Stimulated activated CD8-positive, alpha-beta memory T cell treated with anti-CD3 and anti-CD28 coated beads, Interleukin-7, amount 100 ng/mL, for 24 hours (primary cell): ENCODE results near the gene EEF1AKMT2.
"Not testable (repeated sequence)": the region's sequence is repeated elsewhere in the genome, so short reads cannot be mapped to it uniquely, and the experiment has no call there.

Source experiments
- DNase-seq: peaks from one replicate; pipeline ENCODE4 v3.0.0-alpha.2; 2020; ENCODE audit warnings: low read depth

The EEF1AKMT2 gene

DNA sequence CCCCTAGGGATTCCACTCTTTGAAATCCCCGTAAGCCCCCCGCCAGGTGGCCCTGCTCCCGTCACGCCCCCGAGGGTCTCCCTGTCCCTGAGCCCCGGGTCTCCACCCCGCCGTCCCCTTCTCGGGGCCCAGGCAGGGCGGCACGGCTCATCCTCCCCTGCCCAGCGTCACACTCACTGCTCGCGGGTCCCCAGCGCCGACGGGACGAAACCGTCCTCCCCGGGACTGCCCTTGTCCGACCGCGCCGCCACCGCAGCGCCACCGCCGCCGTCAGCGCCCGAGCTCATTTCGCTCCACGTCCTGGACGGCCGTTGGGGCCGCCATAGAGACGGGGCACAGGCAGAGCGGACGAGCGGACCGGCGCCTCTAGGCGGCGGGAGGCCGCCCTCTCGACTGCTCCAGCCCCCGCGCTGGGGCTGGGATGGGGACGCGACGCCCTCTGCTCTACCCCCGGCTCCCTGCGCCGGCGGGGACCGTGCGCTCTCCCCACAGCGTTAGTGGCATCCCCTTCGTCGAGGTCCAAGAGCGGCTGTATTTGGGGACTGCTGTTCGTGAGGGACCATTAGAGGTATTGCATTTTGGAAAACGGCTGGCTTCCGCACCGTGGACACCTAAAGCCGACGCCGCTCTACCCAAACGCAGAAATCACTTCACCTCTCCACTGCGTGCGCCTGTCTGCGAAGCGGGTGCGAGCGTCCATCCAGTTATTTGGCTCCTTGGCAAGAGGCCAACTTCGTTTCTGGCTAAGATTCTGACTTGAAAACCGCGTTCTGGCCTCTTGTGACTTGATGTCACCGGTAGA lies at the start of gene EEF1AKMT2:
TSS of gene EEF1AKMT2 (minus strand) at position 341 of the 802 bp plus-strand sequence. CDS start at position 287, 54 bp downstream.
- peak; percentile 49 for DNase-seq

DNA sequence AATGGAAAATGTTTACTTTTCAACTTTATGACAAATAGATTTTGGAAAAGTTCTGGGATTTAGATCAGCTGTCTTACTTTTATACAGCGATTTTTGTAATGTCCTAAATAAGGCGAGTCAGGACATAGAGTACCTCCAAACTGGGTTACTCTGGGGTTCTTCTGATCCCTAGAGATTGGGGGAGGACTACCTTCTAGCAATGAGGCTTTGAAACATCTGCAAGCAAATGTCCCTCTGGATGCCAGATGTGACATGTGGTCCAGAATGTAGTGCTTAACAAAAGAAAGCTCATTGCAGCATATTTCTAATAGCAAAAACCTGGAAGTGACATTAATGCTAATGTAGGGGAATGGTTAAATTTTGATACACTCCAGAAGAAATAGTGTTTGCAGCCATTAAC lies 46.0 kb upstream of the EEF1AKMT2 start:
- DNase-seq: no peak

DNA sequence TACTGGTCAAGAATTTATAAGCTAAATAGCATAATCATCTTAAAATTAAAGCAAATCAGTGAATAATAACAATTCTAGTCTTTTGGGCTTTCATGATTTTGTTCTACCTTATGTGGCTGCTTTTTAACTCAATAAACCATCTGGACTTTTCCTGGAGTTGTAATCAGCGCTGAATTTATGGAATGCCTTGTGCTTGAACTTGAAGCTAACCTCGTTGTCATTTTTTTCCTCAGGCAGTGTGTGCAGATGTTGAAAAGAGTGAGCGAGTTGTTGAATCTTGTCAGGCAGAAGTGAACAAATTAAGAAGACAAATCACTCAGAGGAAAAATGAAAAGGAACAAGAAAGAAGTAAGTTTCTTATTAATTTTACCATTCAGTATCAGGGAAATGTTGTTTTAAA lies 39.4 kb upstream of the EEF1AKMT2 start:
- DNase-seq: no peak

DNA sequence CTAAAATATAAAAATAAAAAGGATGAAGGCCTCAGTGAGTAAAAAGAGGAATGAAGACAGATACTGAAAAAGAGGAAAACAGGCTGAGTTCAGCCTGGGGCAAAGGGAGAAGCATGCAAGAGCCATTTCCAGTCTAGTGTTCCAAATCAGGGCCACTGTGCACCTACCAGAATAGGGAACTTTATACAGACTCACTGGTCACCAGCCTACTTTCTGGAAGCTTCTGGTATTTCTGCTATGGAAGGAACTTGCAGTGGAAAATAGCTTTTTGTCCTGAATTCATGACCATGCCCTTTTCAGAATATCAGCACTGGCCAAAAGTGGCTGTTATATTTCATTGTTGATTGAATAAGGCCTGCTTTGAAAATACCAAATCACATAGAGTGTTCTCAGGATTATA lies 38.8 kb upstream of the EEF1AKMT2 start:
- DNase-seq: no peak

DNA sequence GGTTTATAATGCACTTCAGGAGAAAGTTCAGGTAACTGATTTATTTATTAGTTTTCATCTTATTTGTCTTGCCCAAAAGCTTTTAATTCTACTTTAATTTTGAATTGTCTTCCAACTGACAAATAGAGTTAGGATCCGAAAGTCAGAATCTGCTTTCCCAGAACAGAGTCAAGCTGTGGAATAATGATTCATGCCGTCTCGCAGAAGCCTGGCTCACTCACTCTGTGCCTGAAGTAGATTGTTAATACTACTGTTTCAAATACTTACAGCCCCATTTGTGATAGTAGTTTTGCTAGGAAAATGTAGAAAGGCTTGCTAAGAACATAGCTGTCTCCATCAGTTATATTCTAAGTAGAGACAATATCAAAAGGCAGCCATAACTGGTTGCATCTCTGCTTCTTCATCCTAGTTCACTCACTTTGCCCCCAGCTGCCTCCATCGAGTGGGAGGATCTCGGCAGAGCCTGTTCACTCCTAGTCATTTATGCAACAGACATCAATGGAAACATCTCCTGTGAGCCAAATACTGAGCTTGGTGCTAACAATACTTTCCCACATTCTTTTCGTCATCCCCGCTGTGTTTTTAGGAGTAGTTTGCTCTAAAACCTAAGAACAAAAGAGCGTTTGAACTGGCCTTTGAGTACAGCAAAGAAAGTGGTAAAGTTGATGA lies 37.9 kb upstream of the EEF1AKMT2 start:
- DNase-seq: no peak

DNA sequence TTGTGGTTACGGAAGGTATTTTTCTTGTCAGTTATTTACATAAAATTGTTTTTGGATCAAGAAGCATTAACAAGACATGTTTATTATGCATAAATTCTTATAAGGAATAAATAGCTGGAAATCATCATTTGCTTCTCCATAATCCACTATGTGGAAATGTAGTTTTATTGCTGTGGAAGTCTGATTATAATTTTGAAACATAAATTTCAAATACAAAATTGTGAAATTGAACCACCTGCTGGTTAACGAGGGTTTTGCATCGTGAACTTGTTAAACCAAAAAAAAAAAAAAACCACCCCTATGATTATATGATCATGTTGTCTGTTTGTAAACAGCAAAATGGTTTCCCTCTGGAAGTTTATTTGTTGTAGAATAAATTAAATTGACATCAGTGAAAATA lies 35.8 kb upstream of the EEF1AKMT2 start:
- DNase-seq: no peak

DNA sequence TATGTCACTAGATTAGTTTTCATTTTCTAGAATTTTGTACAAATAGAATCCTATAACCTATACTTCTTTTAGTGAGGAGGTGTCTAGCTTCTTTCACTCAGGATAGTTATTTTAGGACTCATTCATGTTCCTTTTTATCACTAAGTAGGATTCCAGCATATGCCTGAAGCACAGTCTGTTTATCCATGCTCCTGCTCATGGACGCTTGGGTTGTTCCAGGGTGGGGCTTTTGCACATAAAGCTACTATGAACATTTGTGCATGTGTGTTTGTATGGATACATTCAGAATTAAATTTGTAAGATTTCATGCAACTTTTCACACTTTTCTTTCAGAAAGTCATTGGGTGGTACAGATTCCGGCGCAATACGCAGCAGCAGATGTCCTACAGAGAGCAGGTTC lies 34.6 kb upstream of the EEF1AKMT2 start:
- no peak for DNase-seq

DNA sequence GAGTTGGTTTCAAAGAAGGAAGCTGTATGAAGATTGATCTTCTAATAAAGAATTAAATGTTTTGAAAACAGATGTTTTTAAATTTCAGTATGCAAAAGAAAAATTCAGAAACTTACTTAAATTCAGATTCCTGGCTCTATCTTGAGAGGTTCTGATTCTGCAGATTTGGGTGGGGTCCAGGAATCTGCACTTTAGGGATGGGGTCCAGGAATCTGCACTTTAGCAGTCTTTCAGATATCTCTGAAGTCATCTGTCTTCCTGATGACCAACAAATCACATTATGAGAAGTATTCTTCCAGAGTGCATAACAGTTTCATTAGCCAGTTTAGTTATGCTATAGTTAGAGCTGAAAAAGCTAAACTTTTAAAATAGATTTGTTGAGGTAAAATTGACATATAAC lies 34.0 kb upstream of the EEF1AKMT2 start:
- DNase-seq: no peak

DNA sequence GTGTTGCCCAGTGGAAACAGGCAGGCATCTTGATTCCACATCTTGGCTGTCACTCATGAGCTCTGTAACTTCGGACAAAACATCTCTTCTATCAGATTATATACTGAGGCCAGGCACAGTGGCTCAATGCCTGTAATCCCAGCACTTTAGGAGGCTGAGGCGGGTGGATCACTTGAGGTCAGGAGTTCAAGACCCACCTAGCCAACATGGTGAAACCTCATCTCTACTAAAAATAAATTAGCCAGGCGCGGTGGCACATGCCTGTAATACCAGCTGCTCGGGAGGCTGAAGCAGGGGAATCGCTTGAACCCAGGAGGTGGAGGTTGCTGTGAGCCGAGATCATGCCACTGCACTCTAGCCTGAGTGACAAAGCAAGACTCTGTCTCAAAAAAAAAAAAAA lies 33.2 kb upstream of the EEF1AKMT2 start:
- not testable (repeated sequence) for DNase-seq

DNA sequence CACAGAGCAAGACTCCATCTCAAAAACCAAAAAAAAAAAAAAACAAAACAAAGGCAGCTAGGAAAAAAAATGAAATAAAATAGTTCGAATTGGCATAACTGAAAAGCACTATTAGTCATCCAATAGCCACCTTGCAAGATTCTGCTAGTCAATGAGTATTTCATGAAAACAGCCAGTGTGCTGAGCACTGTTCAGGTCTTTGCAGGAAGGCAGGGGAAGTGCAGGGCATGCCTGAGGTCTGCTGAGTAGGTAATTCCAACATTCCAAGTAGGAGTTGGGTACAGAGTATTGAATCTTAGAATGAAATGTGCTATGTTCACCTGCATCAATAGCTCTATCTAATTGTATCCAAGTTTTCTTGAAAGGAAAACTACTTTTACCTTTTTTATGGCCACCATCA lies 32.8 kb upstream of the EEF1AKMT2 start:
- DNase-seq: no peak

DNA sequence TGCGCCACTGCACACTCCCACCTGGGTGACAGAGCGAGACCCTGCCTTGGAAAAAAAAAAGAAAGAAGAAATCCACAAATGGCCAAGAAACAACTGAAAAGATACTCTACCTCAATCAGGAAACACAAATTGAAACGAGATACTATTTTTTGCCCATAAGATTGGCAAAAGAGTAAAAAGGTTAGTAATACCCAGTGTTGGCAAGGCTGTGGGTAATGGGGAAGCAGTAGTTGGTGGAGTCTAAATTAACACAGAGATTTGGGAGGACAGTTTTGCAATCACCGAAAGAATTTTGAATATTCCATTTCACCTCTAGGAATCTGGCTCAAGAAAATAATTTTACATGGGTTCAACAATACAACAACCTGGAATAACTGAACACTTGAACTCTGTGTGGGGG lies 29.8 kb upstream of the EEF1AKMT2 start:
- no peak for DNase-seq

DNA sequence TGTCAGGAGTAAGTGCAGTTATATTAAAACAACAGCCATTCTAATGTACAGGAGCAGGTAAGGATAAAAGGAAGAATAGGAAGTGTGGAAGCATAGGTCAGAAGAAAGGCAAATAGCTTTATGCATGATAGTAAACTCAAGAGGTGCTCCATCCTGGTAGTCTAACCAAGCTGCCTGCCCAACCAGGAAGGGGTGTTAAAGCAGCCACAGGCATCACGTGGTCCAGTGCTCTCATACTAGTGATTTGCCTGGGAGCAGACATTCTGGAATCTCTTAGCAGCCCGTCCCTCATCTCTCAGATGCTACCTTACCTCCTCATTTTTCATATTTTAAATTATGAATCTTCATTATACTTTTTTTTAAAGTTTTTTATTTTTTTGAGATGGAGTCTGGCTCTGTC lies 28.4 kb upstream of the EEF1AKMT2 start:
- no peak for DNase-seq

DNA sequence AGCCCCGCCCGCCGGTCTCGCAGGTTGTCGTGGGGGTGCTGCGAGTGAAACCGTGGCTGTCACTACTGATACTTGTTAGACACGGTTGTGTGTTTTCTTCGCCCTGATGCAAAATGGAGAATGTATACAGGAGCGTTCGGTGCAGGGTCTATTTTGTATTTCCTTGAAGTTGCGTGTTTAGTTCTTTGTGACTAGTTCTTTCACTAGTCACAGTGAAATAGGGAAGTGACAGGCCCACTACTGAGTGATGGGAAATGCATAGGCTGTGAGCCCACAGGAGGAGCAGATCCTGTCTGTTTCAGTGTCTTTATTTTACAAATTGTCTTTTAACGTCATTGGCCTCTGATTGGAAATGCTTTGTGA lies 10.6 kb upstream of the EEF1AKMT2 start:
- DNase-seq: no peak

DNA sequence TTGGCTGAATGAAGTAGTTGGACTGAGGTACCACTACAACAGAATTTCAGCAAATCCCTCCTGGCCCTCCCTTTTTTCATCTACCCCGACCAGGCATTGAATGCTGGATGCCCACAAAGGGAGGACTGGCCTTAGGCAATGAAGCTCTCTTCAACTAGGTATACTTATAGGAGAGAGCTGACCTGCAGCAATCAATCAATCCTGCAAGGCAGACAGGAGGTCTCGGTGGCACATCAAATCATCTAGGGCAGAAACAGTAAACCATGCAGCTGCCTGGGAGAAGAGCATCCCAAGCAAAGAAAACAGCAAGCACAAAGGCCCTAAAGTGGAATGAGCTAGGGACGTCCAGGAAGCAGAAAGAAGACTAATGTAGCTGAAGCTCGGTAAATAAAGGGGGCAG lies 7.5 kb upstream of the EEF1AKMT2 start:
- DNase-seq: no peak

DNA sequence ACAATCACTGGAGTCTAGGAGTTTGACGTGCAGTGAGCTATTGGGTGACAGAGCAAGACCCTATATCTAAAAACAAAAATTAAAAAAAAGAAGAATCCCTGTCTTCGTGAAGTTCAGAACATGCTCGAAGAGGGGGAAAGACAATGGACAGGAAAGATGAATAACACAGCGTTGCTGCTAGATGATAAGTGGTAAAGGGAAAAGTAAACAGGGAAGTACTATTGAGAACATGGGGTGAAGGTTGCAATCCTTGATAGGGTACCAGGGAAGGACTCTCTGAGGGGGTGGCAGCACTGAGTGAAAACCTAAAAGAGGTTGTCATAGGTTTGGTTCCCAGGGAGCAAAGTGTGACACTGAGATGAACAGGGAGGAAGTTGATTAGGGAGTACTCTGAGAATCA lies 7.1 kb upstream of the EEF1AKMT2 start:
- no peak for DNase-seq

DNA sequence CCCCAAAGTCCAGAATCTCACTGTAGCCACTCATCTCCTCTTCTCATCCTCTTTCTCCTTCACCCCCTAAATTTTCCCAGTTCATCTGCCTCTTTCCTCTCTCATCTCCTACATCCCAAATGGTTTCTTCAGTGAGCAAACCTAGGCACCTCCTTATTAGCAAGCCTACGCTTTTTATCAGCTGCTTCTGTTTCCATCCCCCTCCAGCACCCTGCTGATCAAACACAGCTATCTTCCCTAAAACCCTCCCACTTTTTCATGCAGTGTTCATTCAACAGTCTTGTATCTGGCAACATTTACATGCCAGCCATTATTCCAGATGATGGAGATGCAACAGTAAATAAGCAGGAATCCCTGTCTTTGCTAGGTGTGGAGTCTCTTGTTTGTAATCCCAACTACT lies 6.7 kb upstream of the EEF1AKMT2 start:
- DNase-seq: no peak

DNA sequence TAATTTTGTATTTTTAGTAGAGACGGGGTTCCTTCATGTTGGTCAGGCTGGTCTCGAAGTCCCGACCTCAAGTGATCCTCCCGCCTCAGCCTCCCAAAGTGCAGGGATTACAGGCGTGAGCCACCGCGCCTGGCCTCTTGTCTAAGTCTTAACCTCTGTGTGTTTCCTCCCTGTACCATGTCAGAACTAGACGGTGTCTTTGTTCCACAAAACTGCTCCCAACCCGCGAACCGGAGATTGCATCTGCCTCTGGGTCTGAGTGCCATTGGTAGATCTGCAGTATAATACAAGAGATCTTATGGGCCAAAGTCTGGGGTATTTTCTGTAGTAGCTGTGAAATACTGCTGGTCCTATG lies 1.3 kb upstream of the EEF1AKMT2 start:
- DNase-seq: no peak

DNA sequence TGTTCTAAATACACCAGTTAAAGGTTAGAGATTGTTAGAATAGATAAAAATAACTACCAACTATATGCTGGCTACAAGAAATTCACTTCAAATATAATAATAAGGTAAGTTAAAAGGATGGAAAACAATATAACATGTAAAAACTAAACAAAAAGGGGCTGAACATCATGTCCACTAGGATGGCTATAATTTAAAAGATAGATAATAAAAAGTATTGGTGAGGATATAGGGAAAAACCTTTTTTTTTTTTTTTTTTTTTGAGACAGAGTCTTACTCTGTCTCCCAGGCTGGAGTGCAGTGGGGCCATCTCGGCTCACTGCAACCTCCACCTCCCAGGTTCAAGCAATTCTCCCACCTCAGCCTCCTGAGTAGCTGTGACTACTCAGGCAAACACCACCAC lies 8.8 kb downstream of the EEF1AKMT2 start:
- DNase-seq: not testable (repeated sequence)

DNA sequence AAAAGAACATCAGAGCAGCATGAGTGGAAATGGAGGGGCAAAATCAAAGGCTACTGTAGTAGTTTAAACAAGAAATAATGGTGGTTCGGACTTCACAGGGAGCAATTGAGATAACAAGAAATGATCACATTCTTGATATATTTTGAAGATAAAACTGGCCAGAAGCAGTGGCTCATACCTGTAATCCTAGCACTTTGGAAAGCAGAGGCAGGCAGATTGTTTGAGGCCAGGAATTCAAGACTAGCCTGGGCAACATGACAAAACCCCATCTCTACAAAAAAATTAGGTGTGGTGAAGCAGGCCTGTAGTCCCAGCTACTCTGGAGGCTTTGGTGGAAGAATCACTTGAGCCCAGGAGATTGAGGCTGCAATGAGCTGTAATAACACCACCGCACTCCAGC lies 22.9 kb downstream of the EEF1AKMT2 start:
- no peak for DNase-seq

DNA sequence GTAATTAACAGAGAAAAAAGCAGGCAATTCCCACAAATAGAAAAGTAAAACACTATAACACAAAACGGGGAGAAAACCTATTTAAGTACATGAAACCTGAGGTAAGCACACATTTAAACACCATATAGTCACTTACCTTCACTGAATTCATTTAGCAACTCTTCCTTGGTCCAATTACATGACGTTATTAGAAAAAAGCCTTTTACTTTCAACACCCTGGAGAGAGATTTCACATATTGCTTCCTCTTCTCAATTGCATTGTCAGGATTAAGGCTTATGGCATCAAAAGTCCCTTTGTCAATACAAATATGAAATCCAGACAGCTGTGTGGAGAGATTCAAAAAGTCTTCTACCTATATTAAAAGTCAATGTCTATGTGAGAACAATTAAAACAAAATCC lies 26.4 kb downstream of the EEF1AKMT2 start:
- no peak for DNase-seq

DNA sequence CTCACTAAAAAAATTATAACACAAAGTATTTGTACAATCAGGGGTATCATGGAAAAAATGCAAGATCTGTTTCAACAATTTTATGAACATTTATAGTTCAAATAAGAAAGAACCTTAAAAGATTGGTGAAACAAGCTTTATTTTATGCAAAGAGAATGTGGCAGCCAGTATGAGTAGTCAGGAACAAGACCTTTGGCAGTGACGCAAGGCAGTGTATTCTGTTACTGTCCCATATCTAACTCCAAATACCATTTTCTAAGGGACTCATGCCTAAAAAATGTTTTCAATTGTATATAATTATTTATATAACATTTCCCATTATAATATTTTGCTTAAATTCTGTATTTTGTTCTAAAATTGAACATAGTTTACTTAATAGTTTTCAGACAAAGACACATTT lies 28.4 kb downstream of the EEF1AKMT2 start:
- DNase-seq: no peak

DNA sequence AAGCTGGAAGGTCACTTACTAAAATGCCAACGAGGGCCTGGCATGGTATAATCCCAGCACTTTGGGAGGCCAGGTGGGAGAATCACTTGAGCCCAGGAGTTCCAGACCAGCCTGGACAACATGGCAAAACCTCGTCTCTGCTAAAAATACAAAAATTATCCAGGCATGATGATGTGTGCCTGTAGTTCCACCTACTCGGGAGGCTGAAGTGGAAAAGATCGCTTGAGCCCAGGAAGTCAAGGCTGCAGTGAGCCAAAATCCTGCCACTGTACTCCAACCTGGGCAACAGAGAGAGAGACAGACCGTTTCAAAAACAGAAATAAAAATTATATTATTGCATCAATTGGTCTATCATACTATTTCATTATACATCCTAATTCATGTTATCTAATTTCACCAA lies 29.4 kb downstream of the EEF1AKMT2 start:
- DNase-seq: no peak

DNA sequence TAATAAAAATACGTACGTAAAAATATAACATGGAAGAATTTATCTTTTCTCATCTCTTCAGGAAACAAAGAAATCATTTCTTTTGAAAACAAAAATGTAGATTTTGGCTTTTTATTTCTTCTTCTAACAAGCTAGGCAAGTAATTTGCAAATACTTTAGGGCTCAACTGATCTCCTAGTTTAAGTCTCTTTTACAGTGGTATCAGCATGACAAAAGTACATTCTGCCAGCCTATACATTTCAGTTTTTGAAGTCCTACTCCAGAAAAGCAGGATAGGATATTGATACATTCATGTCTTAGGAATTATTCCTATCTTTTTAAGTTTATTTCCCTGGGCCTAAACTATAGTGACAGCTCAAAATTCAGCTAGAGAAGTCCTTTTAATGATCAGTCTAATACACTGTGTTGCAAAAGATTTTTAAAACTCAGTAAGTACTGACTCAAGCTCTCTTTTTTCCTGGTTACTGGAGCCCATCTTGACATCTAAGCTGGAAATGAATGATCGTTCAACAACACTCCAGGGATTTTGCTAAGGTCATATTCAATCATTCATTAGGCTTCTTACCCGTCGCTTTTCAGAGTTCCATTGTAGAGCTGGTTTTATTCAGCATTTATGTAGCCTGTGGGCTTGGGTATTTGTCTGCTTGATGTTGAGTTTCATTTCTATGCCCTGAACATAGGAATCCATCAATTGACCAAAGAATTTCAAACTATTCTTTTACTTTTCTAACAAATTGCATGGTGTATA lies 35.4 kb downstream of the EEF1AKMT2 start:
- DNase-seq: no peak
